Islet of Langerhans (tissue), 1 donor: ENCODE data around the gene FNIP1.
A peak's percentile ranks its signal among the peaks of the same experiment; 100 is the strongest.

Source experiments
- FAIRE-seq: peaks from one replicate; lab custom pipeline; 2011; peaks lifted over from hg19 to GRCh38; lab: Jason Lieb, UNC

The FNIP1 gene

DNA sequence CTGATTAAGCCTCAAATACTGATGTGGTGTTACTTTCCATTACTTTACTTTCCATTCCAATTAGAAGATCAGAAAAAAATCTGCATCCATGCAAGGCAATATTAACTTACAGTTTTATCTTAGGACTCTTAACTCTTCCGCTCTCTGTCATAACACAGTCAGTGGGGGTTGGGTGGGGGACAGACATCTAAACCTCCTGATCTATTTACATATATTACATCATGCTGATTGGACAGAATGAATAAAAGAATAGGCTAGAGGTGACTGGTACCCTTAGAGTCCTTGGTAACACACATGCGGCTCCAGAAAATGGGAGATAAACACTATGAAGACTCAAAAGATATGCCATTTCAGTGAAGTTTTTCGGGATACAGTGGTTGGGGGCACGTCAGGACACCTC is 189.4 kb downstream of the FNIP1 start:
- FAIRE-seq, result no peak

GRCh38 chr5:131605086-131605485 is 191.7 kb downstream of the FNIP1 start:
- no peak for FAIRE-seq

DNA sequence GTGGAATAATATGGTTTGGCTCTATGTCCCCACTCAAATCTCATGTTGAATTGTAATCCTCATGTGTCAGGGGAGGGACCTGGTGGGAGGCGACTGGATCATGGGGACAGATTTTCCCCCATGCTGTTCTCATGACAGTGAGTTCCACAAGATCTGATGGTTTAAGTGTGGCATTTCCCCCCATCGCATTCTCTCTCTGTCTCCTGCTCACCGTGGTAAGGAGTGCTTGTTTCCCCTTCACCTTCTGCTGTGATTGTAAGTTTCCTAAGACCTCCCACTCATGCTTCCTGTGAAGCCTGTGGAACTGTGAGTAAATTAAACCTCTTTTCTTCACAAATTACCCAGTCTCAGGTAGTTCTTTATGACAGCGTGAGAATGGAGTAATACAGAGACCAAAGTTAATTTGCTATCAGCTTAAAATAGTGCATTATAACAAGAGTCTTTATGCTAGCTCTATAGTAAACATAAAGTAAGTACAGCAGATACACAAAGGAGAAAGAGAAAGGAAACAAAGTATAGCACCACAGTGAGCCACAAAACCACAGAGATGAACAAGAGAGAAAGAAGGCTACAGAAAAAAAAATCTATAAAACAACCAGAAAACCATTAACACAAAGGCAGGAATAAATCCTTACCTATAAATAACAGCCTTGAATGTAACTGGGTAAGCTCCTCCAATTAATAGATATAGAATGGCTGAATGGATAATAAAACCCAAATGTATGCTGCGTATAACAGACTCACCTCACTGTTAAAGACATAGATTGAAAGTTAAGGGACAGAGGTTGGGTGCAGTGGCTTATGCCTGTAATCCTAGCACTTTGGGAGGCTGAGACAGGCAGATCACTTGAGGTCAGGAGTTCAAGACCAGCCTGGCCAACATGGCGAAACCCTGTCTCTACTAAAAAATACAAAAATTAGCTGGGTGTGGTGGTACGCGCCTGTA is 201.5 kb downstream of the FNIP1 start:
- no peak for FAIRE-seq

- FAIRE-seq, result no peak
Measured at GRCh38 chr5:131593921-131594320, 202.9 kb downstream of the FNIP1 start.

- peak; percentile 5 for FAIRE-seq
Measured at GRCh38 chr5:131593436-131593835, 203.4 kb downstream of the FNIP1 start.
